ENCODE measurements around the gene CCSER1. TPM values are rescaled to one million over a fixed set of nuclear protein-coding genes. Genes with fewer than 3 reads are reported as not detected.

The CCSER1 gene
- polyA plus RNA-seq, 3 donors, result 0.09 to 0.75 (median 0.13) TPM

GRCh38 chr4:90148574-90149148 is 21.5 kb downstream of the CCSER1 start:
- Histone ChIP-seq H3K9me3 (replicated peaks in 1 of 2; ENCODE audit: control insufficient read depth in 1 of 2, insufficient read depth in 1 of 2, low read length in 2 of 2) (no peaks in the 10 kb centered on the region), H3K4me1 (ENCODE audit: control insufficient read depth in 1 of 2, insufficient read depth in 2 of 2, low read length in 2 of 2) (no peaks in the 10 kb centered on the region), H3K36me3 (replicated peaks in 1 of 2; ENCODE audit: control insufficient read depth in 1 of 2, insufficient read depth in 2 of 2, low read length in 2 of 2) (no peaks in the 10 kb centered on the region), H4K20me1 (ENCODE audit: insufficient read depth, low read length) (no peaks in the 10 kb centered on the region), H3K79me2 (ENCODE audit: insufficient read depth, low read length) (no peaks in the 10 kb centered on the region), H2AFZ (ENCODE audit: insufficient read depth, low read depth, low read length, poor library complexity, severe bottlenecking) (no peak overlapping the region), H3K4me3 (replicated peaks in 1 of 3; ENCODE audit: low read depth in 2 of 3, low read length in 3 of 3) (no peak overlapping the region), H3K9ac (ENCODE audit: insufficient read depth, low read length, poor library complexity, severe bottlenecking) (no peak overlapping the region), H3K27ac (ENCODE audit: low read depth in 1 of 2, low read length in 2 of 2) (no peak overlapping the region), H3K27me3 (ENCODE audit: control insufficient read depth in 2 of 2, insufficient read depth in 2 of 2, low read length in 2 of 2) (no peaks in the 10 kb centered on the region), H3K4me2 (replicated peaks; ENCODE audit: extremely low read depth, low read length, poor library complexity, severe bottlenecking) (no peak overlapping the region)
- Mint-ChIP-seq H3K4me3 (no peak overlapping the region), H3K4me1 (no peaks in the 10 kb centered on the region), H3K27ac (no peak overlapping the region), H3K9me3 (peaks cover 0 to 2% (median 0%) of the 10 kb centered on the region in 7 donors), H3K36me3 (no peaks in the 10 kb centered on the region), H3K27me3 (ENCODE audit: low read depth in 3 of 3) (no peaks in the 10 kb centered on the region)
- intact Hi-C loops (cut with micrococcal nuclease), result no loop called here
- DNase-seq, result no peak
- TF ChIP-seq CTCF (IDR thresholded peaks at IDR 0.05), result no peak
- no CpG with 5 or more reads among the region's 2 CpGs for WGBS (ENCODE audit: insufficient coverage)

- no peak for TF ChIP-seq CTCF (IDR thresholded peaks at IDR 0.05)
- Histone ChIP-seq H3K4me1 (ENCODE audit: control insufficient read depth in 1 of 2, insufficient read depth in 2 of 2, low read length in 2 of 2) (no peaks in the 10 kb centered on the region), H3K79me2 (ENCODE audit: insufficient read depth, low read length) (no peaks in the 10 kb centered on the region), H3K9ac (ENCODE audit: insufficient read depth, low read length, poor library complexity, severe bottlenecking) (no peak overlapping the region), H3K36me3 (replicated peaks in 1 of 2; ENCODE audit: control insufficient read depth in 1 of 2, insufficient read depth in 2 of 2, low read length in 2 of 2) (no peaks in the 10 kb centered on the region), H3K27ac (ENCODE audit: low read depth in 1 of 2, low read length in 2 of 2) (no peak overlapping the region), H2AFZ (ENCODE audit: insufficient read depth, low read depth, low read length, poor library complexity, severe bottlenecking) (no peak overlapping the region), H3K4me3 (replicated peaks in 1 of 3; ENCODE audit: low read depth in 2 of 3, low read length in 3 of 3) (no peak overlapping the region), H3K4me2 (replicated peaks; ENCODE audit: extremely low read depth, low read length, poor library complexity, severe bottlenecking) (no peak overlapping the region), H3K27me3 (ENCODE audit: control insufficient read depth in 2 of 2, insufficient read depth in 2 of 2, low read length in 2 of 2) (no peaks in the 10 kb centered on the region), H3K9me3 (replicated peaks in 1 of 2; ENCODE audit: control insufficient read depth in 1 of 2, insufficient read depth in 1 of 2, low read length in 2 of 2) (no peaks in the 10 kb centered on the region), H4K20me1 (ENCODE audit: insufficient read depth, low read length) (no peaks in the 10 kb centered on the region)
- peaks cover 0 to under 1% (median 0%) of the 10 kb centered on the region in 3 donors for H3K27me3 Mint-ChIP-seq (ENCODE audit: low read depth in 3 of 3)
- H3K36me3 Mint-ChIP-seq, result no peaks in the 10 kb centered on the region
- H3K9me3 Mint-ChIP-seq, result peaks cover 3 to 14% (median 8%) of the 10 kb centered on the region in 7 donors
- intact Hi-C loops (cut with micrococcal nuclease), result no loop called here
- H3K4me3 Mint-ChIP-seq, result no peak overlapping the region
- H3K4me1 Mint-ChIP-seq, result no peaks in the 10 kb centered on the region
- DNase-seq, result no peak
- no peak overlapping the region for H3K27ac Mint-ChIP-seq
Measured at GRCh38 chr4:90152024-90152423, 24.8 kb downstream of the CCSER1 start.

Data from CD14-positive monocyte (primary cell).